Breast epithelium (tissue), 4 donors: ENCODE results near the gene RPS18. TPM values are rescaled to one million over a fixed set of nuclear protein-coding genes. Genes with fewer than 3 reads are reported as not detected.
"Not testable (repeated sequence)": the region's sequence is repeated elsewhere in the genome, so short reads cannot be mapped to it uniquely, and the experiment has no call there.

Source experiments
- DNase-seq, 2 donors: peaks; one replicate each; pipeline ENCODE4 v3.0.0-alpha.2; 2019; ENCODE audit warnings: low spot score in 2 of 2
- H3K27ac ChIP-seq, 2 donors: fragments of 200-600 bp; sonication (generic) in 1 of 2; one replicate each; pipeline ENCODE4 v1.5.1; 2016 to 2019; ENCODE audit warnings: mild to moderate bottlenecking in 1 of 2
- H3K27me3 ChIP-seq, 2 donors: fragments of 200-600 bp; sonication (generic) in 1 of 2; one replicate each; pipeline versions ENCODE4 v1.5.1 to v1.6.0; 2017 to 2019; ENCODE audit warnings: control low read depth in 1 of 2, mild to moderate bottlenecking in 1 of 2
- H3K36me3 ChIP-seq: fragments of 200-600 bp; one replicate; pipeline ENCODE4 v1.5.1; 2019
- H3K4me1 ChIP-seq, 2 donors: fragments of 200-600 bp; sonication (generic); one replicate each; pipeline ENCODE4 v1.5.1; 2016 to 2019; ENCODE audit warnings: control low read depth in 1 of 2
- H3K4me3 ChIP-seq, 3 donors: fragments of 200-600 bp; sonication (generic); 1 replicate in 2 of 3; 2 replicates in 1 of 3; pipeline ENCODE4 v1.5.1; 2016 to 2019; ENCODE audit warnings: mild to moderate bottlenecking in 3 of 3, moderate library complexity in 2 of 3
- H3K9me3 ChIP-seq, 2 donors: fragments of 200-600 bp; sonication (generic) in 1 of 2; one replicate each; pipeline ENCODE4 v1.5.1; 2016 to 2019; ENCODE audit warnings: control low read depth in 1 of 2
- POLR2A ChIP-seq: fragments of 450-650 bp; IDR thresholded peaks from one replicate; pipeline ENCODE4 v1.6.1; 2016; ENCODE audit warnings: antibody characterized with exemption, mild to moderate bottlenecking, moderate library complexity
- POLR2AphosphoS5 ChIP-seq, 3 donors: sonication (generic); formaldehyde crosslinking; IDR thresholded peaks; one replicate each; pipeline ENCODE4 v1.6.1; 2017; ENCODE audit warnings: antibody characterized with exemption in 3 of 3
- intact Hi-C: fragments of 100-400 bp; cut with DNase I; formaldehyde crosslinking; loops from one replicate; pipeline ENCODE4 v1.15.1; 2023; ENCODE audit warnings: low total_unique reads
- total RNA-seq, 3 donors: library from RNA; depleted of rRNA; stranded (reverse); fragments of >200 nt; gene quantifications; one replicate each; pipeline ENCODE4 v1.1.0, GENCODE V29; 2016
- TF ChIP-seq, protein P1 (sequence below), 3 donors: fragments of 450-650 bp; IDR thresholded peaks; one replicate each; pipeline ENCODE4 v1.5.1; 2016 to 2017; ENCODE audit warnings: antibody characterized with exemption in 3 of 3, mild to moderate bottlenecking in 3 of 3, moderate library complexity in 3 of 3

RPS18 gene
- total RNA-seq, 3 donors from 2014 or later = 3,121 to 5,317 (median 4,287) TPM

DNA sequence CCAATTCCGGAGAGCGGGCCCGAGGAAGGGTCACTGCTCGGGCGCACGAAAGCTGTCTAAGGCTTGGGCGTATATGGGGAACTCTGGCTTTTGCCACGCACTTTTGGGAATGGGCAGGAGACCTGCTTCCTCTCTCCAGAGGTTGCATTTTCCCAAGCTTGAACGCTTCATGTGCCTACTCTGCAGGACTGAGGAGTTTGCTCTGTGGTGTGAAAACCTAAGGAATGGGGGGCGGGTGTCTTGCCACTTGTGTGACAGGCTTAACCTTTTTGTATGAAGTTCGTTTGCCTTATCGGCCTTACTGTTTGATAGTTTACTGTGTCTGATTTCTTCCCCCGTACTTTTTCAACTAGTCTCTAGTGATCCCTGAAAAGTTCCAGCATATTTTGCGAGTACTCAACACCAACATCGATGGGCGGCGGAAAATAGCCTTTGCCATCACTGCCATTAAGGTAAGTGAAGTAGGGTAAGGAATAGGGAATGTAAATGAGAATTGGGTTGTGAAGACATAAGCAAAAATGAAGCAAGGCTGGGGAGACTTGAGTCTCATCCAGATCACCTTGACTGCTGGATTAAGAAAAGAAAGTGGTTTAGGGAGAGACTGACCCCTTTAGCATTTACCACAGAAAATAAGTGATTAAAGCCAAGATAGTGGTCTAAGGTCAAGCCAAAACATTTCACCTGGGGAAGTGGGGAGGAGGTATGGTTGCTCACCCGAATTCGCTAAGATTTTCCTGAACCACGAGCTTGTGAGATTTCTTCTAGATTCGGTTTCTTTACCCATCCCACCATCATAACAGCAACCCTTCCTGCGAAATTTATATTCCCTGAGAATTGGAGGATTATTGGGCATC is 627 bp downstream of the RPS18 start:
- H3K9me3 ChIP-seq = no peaks in the 10 kb centered on the region
- no peak for TF ChIP-seq POLR2A
- TF ChIP-seq, protein P1, sequence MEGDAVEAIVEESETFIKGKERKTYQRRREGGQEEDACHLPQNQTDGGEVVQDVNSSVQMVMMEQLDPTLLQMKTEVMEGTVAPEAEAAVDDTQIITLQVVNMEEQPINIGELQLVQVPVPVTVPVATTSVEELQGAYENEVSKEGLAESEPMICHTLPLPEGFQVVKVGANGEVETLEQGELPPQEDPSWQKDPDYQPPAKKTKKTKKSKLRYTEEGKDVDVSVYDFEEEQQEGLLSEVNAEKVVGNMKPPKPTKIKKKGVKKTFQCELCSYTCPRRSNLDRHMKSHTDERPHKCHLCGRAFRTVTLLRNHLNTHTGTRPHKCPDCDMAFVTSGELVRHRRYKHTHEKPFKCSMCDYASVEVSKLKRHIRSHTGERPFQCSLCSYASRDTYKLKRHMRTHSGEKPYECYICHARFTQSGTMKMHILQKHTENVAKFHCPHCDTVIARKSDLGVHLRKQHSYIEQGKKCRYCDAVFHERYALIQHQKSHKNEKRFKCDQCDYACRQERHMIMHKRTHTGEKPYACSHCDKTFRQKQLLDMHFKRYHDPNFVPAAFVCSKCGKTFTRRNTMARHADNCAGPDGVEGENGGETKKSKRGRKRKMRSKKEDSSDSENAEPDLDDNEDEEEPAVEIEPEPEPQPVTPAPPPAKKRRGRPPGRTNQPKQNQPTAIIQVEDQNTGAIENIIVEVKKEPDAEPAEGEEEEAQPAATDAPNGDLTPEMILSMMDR (IDR thresholded peaks at IDR 0.05) = no peak
- TF ChIP-seq POLR2AphosphoS5 (IDR thresholded peaks at IDR 0.05) = no peak
- peaks cover 0 to 39% of the 10 kb centered on the region in 2 donors for H3K4me1 ChIP-seq
- peak overlapping the region; percentile 87 to 95 for H3K27ac ChIP-seq
- intact Hi-C loops = no loop called here
- DNase-seq = no peak
- H3K27me3 ChIP-seq = no peaks in the 10 kb centered on the region
- H3K36me3 ChIP-seq = peaks cover 5% of the 10 kb centered on the region
- H3K4me3 ChIP-seq = peak overlapping the region; percentile 65 to 74 (median 68)

DNA sequence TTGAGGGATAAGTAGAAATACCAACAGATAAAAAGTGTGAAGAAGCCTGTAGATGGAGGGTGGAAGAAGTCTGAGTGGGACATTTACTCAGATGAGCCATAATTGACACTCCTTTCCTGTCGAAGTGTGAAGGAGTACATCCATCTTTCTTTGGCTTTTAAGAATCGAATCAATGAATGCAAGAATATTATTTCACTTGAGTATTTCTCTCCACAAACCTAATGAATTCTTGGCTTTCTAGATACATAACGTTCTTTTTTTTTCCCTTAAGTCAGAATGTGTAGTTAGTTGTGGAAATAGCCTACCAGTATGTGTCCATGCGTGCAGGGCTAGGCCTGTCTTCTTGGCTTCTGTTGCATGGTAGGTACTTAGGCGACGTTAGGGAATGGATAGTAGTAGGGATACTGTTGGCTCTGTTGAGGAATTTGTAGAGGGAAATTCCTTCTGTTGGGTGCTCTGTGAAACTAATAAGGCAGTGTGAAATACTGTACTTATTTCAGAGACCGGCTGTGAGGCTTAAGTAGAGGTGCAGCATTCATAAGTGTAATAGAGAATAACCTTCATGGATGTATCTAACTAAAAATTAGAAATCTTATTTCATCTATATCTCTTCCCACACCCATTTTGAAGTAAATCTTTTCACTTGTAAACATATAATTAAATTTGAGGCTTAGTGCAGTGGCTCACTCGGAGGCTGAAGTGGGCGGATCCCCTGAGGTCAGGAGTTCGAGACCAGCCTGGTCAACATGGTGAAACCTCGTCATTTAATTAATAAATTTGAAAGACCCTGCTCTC is 1.5 kb downstream of the RPS18 start:
- peak overlapping the region; percentile 87 to 95 for H3K27ac ChIP-seq
- DNase-seq = no peak
- H3K27me3 ChIP-seq = no peaks in the 10 kb centered on the region
- TF ChIP-seq POLR2AphosphoS5 (IDR thresholded peaks at IDR 0.05) (no peak), POLR2A (no peak)
- TF ChIP-seq, protein P1 (IDR thresholded peaks at IDR 0.05) = no peak
- H3K36me3 ChIP-seq = peaks cover under 1% of the 10 kb centered on the region
- H3K4me3 ChIP-seq = peak overlapping the region; percentile 65 to 74 (median 68)
- intact Hi-C loops = no loop called here
- H3K9me3 ChIP-seq = no peaks in the 10 kb centered on the region
- peaks cover 0 to 39% of the 10 kb centered on the region in 2 donors for H3K4me1 ChIP-seq

DNA sequence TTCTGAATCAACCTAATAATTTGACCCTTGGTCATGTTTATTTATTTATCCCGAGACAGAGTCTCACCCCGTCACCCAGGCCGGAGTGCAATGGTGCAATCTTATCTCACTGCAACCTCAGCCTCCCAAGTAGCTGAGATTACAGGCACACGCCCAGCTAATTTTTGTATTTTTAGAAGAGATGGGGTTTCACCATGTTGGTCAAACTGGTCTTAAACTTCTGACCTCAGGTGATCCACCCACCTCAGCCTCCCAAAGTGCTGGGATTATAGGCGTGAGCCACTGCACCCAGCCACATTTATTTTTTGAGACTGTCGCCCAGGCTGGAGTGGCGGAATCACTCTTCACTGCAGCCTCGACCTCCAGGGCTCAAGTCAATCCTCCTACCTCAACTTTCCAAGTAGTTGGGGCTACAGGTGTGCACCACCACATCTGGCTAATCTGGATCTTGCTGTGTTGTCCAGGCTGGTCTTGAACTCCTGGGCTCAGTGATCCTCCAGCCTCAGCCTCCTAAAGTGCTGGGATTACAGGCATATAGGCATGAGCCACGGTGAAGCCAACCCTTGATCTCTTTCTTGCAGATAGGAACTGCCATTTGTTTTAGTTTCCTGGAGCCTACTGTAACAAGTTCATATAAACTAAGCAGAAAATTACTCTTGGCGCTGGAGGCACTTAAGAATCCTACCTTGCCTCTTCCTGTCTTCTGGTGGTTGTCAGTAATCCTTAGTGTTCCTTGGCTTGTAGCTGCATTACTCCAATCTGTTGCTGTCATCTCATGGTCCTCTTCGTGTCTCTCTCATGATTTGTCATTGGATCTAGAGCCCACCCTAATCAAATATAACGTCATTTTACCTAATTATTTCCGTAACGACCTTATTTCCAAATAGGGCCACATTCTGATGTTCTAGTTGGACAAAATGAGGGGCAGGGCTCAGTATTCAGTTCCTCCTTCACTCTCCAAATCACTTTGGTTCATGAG is 2.3 kb downstream of the RPS18 start:
- H3K36me3 ChIP-seq = no peaks in the 10 kb centered on the region
- no peaks in the 10 kb centered on the region for H3K27me3 ChIP-seq
- no peaks in the 10 kb centered on the region for H3K9me3 ChIP-seq
- TF ChIP-seq, protein P1 (IDR thresholded peaks at IDR 0.05) = no peak
- TF ChIP-seq POLR2AphosphoS5 (IDR thresholded peaks at IDR 0.05) (no peak), POLR2A (no peak)
- intact Hi-C loops = no loop called here
- H3K4me1 ChIP-seq = peaks cover 0 to 39% of the 10 kb centered on the region in 2 donors
- peak overlapping the region in 1 of 3 donors; percentile 65 for H3K4me3 ChIP-seq
- H3K27ac ChIP-seq = peak overlapping the region; percentile 29 to 32
- DNase-seq = no peak

DNA sequence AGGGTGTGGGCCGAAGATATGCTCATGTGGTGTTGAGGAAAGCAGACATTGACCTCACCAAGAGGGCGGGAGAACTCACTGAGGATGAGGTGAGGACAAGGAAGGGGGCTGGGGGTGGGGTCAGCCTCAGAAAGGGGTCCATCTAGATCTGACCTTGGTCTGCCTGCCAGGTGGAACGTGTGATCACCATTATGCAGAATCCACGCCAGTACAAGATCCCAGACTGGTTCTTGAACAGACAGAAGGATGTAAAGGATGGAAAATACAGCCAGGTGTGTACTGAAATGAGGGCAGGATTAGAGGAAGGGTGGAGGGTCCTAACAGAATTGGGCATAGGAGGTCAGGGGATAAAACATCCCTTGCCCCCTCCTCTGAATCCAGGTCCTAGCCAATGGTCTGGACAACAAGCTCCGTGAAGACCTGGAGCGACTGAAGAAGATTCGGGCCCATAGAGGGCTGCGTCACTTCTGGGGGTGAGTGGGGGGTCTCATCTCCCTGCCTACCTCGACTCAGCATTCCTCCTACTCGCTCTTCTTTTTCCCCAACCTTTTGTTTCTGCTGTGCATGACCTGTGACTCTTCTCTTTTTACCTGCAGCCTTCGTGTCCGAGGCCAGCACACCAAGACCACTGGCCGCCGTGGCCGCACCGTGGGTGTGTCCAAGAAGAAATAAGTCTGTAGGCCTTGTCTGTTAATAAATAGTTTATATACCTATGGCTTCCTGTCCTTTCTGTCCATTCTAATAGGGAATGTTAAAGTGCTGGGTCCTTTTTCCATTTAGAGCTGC is 4.1 kb downstream of the RPS18 start:
- intact Hi-C loops, H3K9me3 ChIP-seq, H3K36me3 ChIP-seq, DNase-seq, H3K27me3 ChIP-seq: not testable (repeated sequence)
- Histone ChIP-seq H3K4me1 (peaks cover 0 to 39% of the 10 kb centered on the region in 2 donors), H3K4me3 (peak overlapping the region; percentile 58 to 78 (median 71)), H3K27ac (peak overlapping the region; percentile 2 to 85)
